Occipital lobe (tissue), 2 donors: ENCODE results near the gene TRAPPC3. TPM values are rescaled to one million over a fixed set of nuclear protein-coding genes. Genes with fewer than 3 reads are reported as not detected.
A peak's percentile ranks its signal among the peaks of the same experiment; 100 is the strongest.

Experiments used
- DNase-seq: peaks from one replicate; lab custom pipeline; 2025; lab: John Stamatoyannopoulos, UW
- total RNA-seq: library from RNA; depleted of rRNA; stranded (reverse); fragments of >200 nt; gene quantifications from one replicate; pipeline ENCODE4 v1.2.3, GENCODE V29; 2014

TRAPPC3 gene
- total RNA-seq, 1 donor from 2014 or later, result 40.1 TPM

- no peak for DNase-seq
These were observed 48.9 kb downstream of the TRAPPC3 start for GRCh38 chr1:36100376-36100775.

GRCh38 chr1:36099681-36100341 is 49.5 kb downstream of the TRAPPC3 start:
- peak; percentile 24 for DNase-seq

GRCh38 chr1:36098650-36099365 is 50.5 kb downstream of the TRAPPC3 start:
- DNase-seq, result no peak

GRCh38 chr1:36097693-36098585 is 51.3 kb downstream of the TRAPPC3 start:
- no peak for DNase-seq

- DNase-seq, result no peak
These were observed 52.5 kb downstream of the TRAPPC3 start for GRCh38 chr1:36096500-36097432.

- no peak for DNase-seq
These were observed 53.4 kb downstream of the TRAPPC3 start for GRCh38 chr1:36095760-36096405.

- DNase-seq, result no peak
These were observed 54.6 kb downstream of the TRAPPC3 start for GRCh38 chr1:36094621-36095061.

GRCh38 chr1:36093929-36094328 is 55.4 kb downstream of the TRAPPC3 start:
- DNase-seq, result peak; percentile 78

GRCh38 chr1:36093226-36093625 is 56.1 kb downstream of the TRAPPC3 start:
- DNase-seq, result no peak

- DNase-seq, result no peak
These were observed 56.5 kb downstream of the TRAPPC3 start for GRCh38 chr1:36092798-36093185.

GRCh38 chr1:36092166-36092797 is 57.0 kb downstream of the TRAPPC3 start:
- DNase-seq, result no peak

GRCh38 chr1:36091698-36092097 is 57.6 kb downstream of the TRAPPC3 start:
- no peak for DNase-seq

GRCh38 chr1:36091141-36091540 is 58.1 kb downstream of the TRAPPC3 start:
- DNase-seq, result no peak

- no peak for DNase-seq
These were observed 59.7 kb downstream of the TRAPPC3 start for GRCh38 chr1:36089393-36090121.

GRCh38 chr1:36088577-36089392 is 60.5 kb downstream of the TRAPPC3 start, which contains the start of gene ADPRS:
Gene ADPRS (plus strand): TSS chr1:36088892. CDS start chr1:36088905, 13 bp downstream.
- peak; percentile 77 for DNase-seq

- no peak for DNase-seq
These were observed 61.1 kb downstream of the TRAPPC3 start for GRCh38 chr1:36088265-36088576.

GRCh38 chr1:36087233-36088123 is 61.8 kb downstream of the TRAPPC3 start:
- no peak for DNase-seq
